Dedifferentiated amniotic fluid mesenchymal stem cell (primary cell): ENCODE results near the gene GJB3.

ENCODE experiments used
- DNase-seq: peaks from one replicate; pipeline ENCODE4 v3.0.0-alpha.2; 2016; ENCODE audit errors: extremely low spot score

The GJB3 gene

GRCh38 chr1:34825455-34826091, 44.6 kb downstream of the GJB3 start:
- DNase-seq, result no peak

GRCh38 chr1:34827341-34827941, 46.4 kb downstream of the GJB3 start:
- no peak for DNase-seq

GRCh38 chr1:34828611-34829010, 47.6 kb downstream of the GJB3 start:
- no peak for DNase-seq

GRCh38 chr1:34829250-34829649, 48.2 kb downstream of the GJB3 start:
- no peak for DNase-seq

GRCh38 chr1:34831721-34832246, 50.8 kb downstream of the GJB3 start:
- no peak for DNase-seq

- DNase-seq, result no peak
Observed at GRCh38 chr1:34833711-34834110, 52.7 kb downstream of the GJB3 start.
